ENCODE data around the gene CPSF3.

DNA sequence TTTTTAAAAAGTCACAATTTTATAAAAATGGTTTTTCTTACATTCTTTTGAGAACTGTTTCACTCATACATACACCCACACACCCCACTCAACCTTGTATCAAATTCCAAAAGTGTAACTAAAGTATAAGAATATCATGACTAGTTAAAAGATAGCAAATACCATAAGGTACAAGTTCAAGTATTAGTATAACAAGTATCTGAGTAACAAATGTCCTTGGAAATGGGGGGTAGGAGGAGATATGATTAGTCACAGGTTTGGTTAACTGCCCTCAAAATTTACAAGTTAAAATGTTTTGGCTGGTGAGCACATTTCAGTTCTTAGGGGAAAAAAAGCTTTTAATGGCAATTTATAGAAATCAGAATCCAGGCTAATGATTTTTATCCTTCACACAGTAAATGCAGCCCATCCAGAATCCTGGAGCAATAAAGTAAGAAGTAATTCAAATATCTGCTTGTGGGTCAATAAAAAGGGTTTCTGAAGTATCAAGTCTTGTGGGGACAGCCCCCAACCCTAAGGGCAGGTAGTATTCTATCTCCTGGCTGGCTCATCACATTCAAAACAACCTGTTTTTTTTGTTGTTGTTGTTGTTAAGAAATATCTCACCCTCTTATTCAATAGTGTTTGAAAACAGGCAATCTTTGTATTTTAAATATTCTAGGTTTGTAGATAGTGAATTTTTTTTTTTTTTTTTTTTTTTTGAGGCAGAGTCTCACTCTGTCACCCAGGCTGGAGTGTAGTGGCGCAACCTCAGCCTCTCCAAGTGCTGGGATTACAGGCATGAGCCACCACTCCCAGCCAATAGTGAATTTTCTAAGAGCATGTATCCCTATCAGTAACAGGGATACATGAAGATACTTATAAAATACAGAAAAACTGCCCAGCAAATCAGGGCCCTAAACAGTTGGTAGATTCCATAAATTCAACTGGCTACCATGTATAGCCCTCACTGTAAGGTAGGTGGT lies 65.4 kb downstream of the CPSF3 start:
- TF ChIP-seq POLR2A (IDR thresholded peaks at IDR 0.05): no peak
- TF ChIP-seq, protein P1, sequence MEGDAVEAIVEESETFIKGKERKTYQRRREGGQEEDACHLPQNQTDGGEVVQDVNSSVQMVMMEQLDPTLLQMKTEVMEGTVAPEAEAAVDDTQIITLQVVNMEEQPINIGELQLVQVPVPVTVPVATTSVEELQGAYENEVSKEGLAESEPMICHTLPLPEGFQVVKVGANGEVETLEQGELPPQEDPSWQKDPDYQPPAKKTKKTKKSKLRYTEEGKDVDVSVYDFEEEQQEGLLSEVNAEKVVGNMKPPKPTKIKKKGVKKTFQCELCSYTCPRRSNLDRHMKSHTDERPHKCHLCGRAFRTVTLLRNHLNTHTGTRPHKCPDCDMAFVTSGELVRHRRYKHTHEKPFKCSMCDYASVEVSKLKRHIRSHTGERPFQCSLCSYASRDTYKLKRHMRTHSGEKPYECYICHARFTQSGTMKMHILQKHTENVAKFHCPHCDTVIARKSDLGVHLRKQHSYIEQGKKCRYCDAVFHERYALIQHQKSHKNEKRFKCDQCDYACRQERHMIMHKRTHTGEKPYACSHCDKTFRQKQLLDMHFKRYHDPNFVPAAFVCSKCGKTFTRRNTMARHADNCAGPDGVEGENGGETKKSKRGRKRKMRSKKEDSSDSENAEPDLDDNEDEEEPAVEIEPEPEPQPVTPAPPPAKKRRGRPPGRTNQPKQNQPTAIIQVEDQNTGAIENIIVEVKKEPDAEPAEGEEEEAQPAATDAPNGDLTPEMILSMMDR (IDR thresholded peaks at IDR 0.05): no peak
